Testis (tissue), 3 donors: ENCODE data around the gene WWC2. TPM values are rescaled to one million over a fixed set of nuclear protein-coding genes. Genes with fewer than 3 reads are reported as not detected.

Source experiments
- DNase-seq: peaks from one replicate; pipeline ENCODE4 v3.0.0-alpha.2; 2019
- H3K27ac ChIP-seq, 2 donors: fragments of 200-600 bp; sonication (generic); one replicate each; pipeline ENCODE4 v1.5.1; 2019
- H3K27me3 ChIP-seq: fragments of 200-600 bp; sonication (generic); one replicate; pipeline ENCODE4 v1.5.1; 2019
- H3K36me3 ChIP-seq: fragments of 200-600 bp; sonication (generic); one replicate; pipeline ENCODE4 v1.5.1; 2017; ENCODE audit warnings: low read depth; ENCODE audit errors: missing control alignments
- H3K4me1 ChIP-seq: fragments of 200-600 bp; sonication (generic); one replicate; pipeline ENCODE4 v1.5.1; 2019
- H3K4me3 ChIP-seq, 2 donors: fragments of 200-600 bp; sonication (generic); one replicate each; pipeline ENCODE4 v1.5.1; 2017 to 2019
- H3K9me3 ChIP-seq: fragments of 200-600 bp; sonication (generic); one replicate; pipeline ENCODE4 v1.5.1; 2017
- POLR2A ChIP-seq: fragments of 450-650 bp; IDR thresholded peaks from one replicate; pipeline ENCODE4 v1.6.1; 2017; ENCODE audit warnings: antibody characterized with exemption, mild to moderate bottlenecking, moderate library complexity
- WGBS, 2 donors: methylation state at CpG; one replicate each; pipeline ENCODE4 v1.1.5; 2018; 5-methylcytosine and 5-hydroxymethylcytosine counted together
- intact Hi-C: fragments of 100-400 bp; cut with DNase I; formaldehyde crosslinking; loops from one replicate; pipeline ENCODE4 v1.15.1; 2023; ENCODE audit warnings: low total_unique reads
- polyA plus RNA-seq: library from polyadenylated mRNA; stranded (reverse); fragments of 350-450 nt; fragmentation: Illumina TruSeq; extraction: RNeasy Lipid Tissue Mini Kit (QIAGEN cat#74804); gene quantifications from one replicate; pipeline ENCODE4 v1.2.3, GENCODE V29; 2014; ENCODE audit warnings: low read depth, low replicate concordance; ENCODE audit not compliant: insufficient read depth
- total RNA-seq, 2 donors: library from RNA; depleted of rRNA; stranded (reverse); fragments of >200 nt; gene quantifications; one replicate each; pipeline ENCODE4 v1.2.3, GENCODE V29; 2016
- TF ChIP-seq, protein P1 (sequence below), 3 experiments: fragments of 450-650 bp in 2 of 3; fragments of 200-600 bp in 1 of 3; sonication (generic) in 1 of 3; IDR thresholded peaks; one replicate each; pipeline ENCODE4 v1.5.1; 2016 to 2019; ENCODE audit warnings: antibody characterized with exemption in 3 of 3, mild to moderate bottlenecking in 2 of 3, moderate library complexity in 1 of 3

WWC2 gene
- total and polyA plus RNA-seq, 3 donors from 2014 or later = 34.4 to 76.7 (median 64.2) TPM

DNA sequence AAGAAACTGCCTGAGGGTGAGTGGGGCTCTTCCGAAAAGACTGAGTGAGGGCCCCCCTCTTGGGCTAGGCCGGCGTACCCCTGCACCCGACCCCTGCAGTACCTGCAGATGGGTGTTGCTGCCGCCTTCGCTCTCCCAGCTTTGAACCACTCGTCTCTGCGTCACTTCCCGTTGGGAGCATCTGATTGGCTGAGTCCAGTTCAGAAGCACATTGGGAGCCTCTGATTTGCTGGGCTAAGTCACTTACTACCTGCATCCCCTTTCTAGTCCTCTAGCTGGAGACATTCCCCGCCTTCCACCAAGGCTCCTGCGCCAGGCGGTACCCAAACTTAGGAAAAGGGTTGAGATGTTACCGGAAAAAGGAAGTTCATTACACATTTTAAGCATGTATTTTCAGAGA, 20.4 kb upstream of the WWC2 start:
- intact Hi-C loops = loop anchor here (5.0 to 10.0 kb wide), 2 partner anchors 134 to 179 kb away; no protein-coding TSS in a partner anchor
- Histone ChIP-seq H3K9me3 (no peaks in the 10 kb centered on the region), H3K27me3 (no peaks in the 10 kb centered on the region), H3K36me3 (no peaks in the 10 kb centered on the region), H3K27ac (no peak overlapping the region), H3K4me3 (peak overlapping the region; percentile 9 to 30), H3K4me1 (peaks cover 11% of the 10 kb centered on the region)
- WGBS, 2 donors = 66 to 91% methylated on average over 13 of the region's 13 CpGs
- TF ChIP-seq POLR2A = no peak
- TF ChIP-seq, protein P1, sequence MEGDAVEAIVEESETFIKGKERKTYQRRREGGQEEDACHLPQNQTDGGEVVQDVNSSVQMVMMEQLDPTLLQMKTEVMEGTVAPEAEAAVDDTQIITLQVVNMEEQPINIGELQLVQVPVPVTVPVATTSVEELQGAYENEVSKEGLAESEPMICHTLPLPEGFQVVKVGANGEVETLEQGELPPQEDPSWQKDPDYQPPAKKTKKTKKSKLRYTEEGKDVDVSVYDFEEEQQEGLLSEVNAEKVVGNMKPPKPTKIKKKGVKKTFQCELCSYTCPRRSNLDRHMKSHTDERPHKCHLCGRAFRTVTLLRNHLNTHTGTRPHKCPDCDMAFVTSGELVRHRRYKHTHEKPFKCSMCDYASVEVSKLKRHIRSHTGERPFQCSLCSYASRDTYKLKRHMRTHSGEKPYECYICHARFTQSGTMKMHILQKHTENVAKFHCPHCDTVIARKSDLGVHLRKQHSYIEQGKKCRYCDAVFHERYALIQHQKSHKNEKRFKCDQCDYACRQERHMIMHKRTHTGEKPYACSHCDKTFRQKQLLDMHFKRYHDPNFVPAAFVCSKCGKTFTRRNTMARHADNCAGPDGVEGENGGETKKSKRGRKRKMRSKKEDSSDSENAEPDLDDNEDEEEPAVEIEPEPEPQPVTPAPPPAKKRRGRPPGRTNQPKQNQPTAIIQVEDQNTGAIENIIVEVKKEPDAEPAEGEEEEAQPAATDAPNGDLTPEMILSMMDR (IDR thresholded peaks at IDR 0.05) = no peak
- DNase-seq = peak; percentile 72

DNA sequence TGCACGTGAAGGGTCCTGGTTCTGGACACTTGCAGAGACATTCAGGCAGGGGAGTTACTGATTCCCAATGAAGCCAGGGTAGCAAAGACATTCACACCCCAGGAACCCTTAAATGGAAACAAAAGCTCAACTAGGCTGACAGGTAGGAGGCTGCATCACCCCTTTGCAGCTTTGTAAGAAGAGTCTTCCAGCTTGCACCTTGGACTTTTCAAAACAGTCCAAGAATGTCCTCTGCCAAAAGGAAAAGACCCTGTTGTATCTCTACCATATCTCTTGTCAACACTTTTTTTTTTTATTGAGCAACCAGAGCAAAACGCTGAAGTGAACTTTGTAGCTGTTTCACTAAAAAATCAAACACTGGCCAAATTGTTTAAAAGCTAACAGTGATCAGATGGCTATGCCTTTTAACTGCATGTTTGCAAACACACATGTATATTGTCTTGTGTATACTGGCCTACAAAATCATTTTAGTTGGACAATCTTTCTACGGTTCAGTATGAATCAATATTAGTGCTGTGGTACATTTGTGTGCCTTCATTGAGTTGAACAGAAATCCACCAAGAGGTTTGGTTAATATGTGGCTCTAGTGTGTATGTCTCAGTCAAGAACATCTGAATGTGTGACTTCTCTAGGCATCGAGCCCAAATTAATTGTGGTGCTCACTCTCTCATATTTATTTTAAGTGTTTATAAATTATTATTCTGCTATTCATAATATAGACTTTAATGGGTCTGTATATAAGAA, 18.5 kb upstream of the WWC2 start:
- no peaks in the 10 kb centered on the region for H3K36me3 ChIP-seq
- TF ChIP-seq POLR2A = no peak
- TF ChIP-seq, protein P1 (IDR thresholded peaks at IDR 0.05) = no peak
- no peaks in the 10 kb centered on the region for H3K27me3 ChIP-seq
- H3K4me3 ChIP-seq = no peak overlapping the region
- DNase-seq = no peak
- H3K9me3 ChIP-seq = no peaks in the 10 kb centered on the region
- 67 to 69% methylated on average over 4 of the region's 4 CpGs for WGBS, 2 donors
- intact Hi-C loops = no loop called here
- no peaks in the 10 kb centered on the region for H3K4me1 ChIP-seq
- H3K27ac ChIP-seq = no peak overlapping the region

DNA sequence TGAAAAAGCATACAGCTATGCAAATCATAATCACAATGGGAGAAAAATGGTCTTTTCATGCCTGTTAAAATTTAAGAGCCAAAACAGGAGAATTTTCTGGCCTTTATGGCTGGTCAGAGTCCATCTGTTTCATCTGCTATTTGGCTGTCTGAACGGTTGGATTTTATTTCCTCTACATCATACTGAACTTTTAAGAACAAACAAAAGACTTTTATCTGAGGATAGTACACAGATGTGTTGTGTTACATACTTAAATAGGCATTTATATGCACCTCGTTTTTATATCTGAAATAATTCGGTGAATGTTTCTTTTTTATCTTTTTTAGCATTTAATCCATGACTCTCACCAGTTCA, 18.0 kb upstream of the WWC2 start:
- no peak overlapping the region for H3K27ac ChIP-seq
- no peaks in the 10 kb centered on the region for H3K4me1 ChIP-seq
- no peaks in the 10 kb centered on the region for H3K9me3 ChIP-seq
- TF ChIP-seq, protein P1 (IDR thresholded peaks at IDR 0.05) = no peak
- no peak for TF ChIP-seq POLR2A
- DNase-seq = no peak
- intact Hi-C loops = no loop called here
- no peaks in the 10 kb centered on the region for H3K27me3 ChIP-seq
- no peaks in the 10 kb centered on the region for H3K36me3 ChIP-seq
- WGBS, 2 donors = 44 to 46% methylated on average over 3 of the region's 3 CpGs
- no peak overlapping the region for H3K4me3 ChIP-seq

DNA sequence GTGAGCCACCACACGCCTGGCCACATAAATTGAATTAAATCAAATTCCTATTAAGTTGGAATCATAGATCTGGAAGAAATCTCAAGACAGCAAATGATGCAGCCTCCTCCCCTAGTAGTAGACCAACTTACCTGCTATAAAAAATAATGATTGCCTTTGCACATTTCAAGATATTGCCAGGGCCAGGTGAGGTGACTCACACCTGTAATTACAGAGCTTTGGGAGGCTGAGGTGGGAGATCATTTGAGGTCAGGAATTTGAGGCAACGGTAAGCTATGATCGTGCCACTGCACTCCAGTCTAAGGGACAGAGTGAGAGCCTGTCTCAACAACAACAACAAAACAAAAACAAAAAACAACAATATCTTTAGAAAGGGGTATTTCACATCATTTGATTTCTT, 17.0 kb upstream of the WWC2 start:
- TF ChIP-seq, protein P1 (IDR thresholded peaks at IDR 0.05) = no peak
- TF ChIP-seq POLR2A = no peak
- Histone ChIP-seq H3K4me3 (no peak overlapping the region), H3K27me3 (no peaks in the 10 kb centered on the region), H3K4me1 (no peaks in the 10 kb centered on the region), H3K9me3 (no peaks in the 10 kb centered on the region), H3K27ac (no peak overlapping the region), H3K36me3 (no peaks in the 10 kb centered on the region)
- 89 to 95% methylated on average over 3 of the region's 3 CpGs for WGBS, 2 donors
- intact Hi-C loops = no loop called here
- DNase-seq = no peak
